ENCODE measurements around the gene HEPHL1.
"Not testable (repeated sequence)": the region's sequence is repeated elsewhere in the genome, so short reads cannot be mapped to it uniquely, and the experiment has no call there.

HEPHL1 gene

DNA sequence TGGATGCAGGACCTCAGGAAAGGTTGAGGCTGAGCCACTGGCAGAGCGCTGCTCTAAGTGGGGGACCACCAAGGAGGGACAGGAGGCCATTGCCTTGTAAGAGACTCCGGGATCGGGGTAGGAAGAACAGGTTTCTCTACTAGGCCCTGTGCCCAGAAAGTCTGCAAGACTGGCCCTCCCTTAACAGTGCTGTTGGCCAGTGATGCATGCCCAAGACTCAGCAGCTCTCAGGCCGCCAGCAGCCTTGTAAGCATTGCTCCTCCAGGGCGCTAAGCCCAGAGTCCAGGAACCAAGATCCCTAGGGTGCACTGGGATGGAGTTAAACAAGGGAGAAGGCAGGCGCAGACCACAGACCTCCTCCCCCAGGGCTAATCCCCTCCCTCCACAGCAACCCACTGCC lies 68.2 kb downstream of the HEPHL1 start:
- DNase-seq, result no peak

DNA sequence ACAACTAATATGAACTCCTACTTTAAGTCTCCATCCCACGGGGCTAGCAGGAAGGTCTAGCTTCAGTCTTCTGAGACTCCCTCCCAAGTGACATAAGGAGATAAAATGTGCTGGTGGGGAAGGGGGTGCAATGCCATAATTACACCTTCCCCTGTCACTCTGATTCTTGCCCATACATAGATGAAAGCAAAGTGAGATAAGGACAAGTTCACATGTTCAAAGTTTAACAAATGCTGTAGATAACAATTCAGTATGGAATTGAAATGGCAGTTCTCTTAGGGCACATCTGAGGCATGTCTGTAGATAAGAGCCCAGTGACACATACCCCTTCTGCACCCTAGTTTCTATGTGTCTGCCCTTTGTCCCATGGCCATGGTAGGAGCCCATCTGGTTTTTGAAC lies 69.2 kb downstream of the HEPHL1 start:
- DNase-seq, result no peak

DNA sequence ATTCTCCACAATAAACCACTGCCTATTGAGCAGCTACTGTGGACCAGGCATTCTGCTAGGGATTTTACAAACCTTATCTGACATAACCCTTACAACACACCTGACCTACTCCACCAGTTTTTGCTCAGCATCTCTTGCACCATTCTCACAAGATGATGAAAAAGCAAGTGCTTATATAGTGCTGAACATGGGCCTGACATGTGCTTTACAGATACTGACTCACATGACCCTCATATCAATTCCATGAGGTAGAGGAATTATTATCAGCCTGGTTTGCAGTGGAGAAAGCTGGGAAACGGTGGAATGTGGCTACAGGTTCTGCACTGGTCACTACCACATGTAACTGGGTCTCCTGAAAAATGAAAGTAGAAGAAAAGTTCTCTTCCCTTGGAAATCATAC lies 69.9 kb downstream of the HEPHL1 start:
- DNase-seq, result no peak

DNA sequence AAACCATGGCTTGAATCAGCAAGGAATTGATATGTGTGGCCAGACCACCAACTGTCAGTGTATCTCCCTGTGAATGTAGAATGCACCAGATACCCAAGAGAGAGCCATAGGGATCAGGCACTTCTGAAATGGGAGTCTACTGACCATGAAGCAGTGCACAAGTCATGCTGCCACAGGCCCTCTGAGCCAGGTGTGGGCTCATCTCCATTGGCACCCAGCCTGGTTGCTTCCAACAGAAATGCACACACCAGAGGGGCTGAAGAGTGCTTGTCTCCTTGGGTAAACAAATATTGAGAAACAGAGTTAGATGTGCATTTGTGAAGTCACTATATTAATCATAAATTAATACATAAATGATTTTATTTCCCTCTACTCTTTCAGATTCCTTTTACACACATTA lies 79.1 kb downstream of the HEPHL1 start:
- no peak for DNase-seq

DNA sequence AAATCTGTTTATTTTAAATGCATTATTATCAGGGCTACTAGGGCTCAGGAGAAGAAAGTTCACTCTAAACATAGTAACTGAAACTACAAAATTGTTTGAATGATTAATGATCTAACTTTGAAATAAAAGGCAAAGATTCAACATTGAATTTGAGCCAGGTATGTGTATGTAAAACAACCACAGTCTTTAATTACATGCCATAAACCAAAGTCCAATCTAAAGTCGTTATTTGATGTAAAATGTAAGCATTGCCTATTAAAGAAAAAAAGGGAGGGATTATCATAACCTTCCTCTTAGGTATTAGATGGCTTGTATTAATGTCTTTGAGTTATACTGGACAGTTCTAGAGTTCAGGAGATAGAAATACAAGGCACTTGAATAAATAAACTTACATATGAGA lies 82.3 kb downstream of the HEPHL1 start:
- no peak for DNase-seq

DNA sequence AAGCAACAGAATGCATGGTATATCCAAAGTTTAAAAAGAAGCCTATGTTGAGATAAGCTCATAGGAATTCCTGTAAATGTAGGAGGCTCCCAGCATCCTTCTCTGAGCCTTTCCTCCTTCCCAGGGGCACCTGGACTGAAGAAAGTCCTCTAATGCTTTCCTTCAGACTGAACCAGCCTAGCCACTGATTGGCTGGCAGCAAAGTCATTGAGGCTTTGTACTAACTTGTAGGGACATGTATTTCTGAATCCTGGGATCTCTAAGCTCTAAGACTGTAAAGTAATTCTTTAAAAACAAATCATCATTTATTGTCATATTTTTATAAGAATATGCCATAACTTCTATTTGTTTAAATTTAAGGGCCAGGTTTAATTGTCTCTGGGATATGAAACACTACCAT lies 83.6 kb downstream of the HEPHL1 start:
- DNase-seq, result no peak

DNA sequence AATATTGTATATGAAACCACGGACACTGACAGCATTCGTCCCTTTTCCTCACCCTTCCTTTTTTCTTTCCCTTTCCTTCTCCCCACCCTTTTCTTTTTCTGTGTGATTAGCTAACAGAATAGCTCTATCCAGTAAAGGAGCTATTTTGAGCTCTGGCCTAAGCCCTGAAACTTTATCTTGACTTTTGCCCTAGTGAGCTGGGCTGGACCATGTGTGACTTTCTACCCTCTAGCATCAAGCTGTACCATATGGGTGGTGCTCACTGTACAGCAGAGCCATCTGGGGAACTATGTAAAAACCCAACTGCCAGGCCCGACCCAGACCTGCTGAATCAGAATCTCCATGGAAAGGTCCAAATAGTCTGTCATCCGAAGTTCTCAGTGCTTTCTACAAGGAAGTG lies 85.6 kb downstream of the HEPHL1 start:
- DNase-seq, result no peak

DNA sequence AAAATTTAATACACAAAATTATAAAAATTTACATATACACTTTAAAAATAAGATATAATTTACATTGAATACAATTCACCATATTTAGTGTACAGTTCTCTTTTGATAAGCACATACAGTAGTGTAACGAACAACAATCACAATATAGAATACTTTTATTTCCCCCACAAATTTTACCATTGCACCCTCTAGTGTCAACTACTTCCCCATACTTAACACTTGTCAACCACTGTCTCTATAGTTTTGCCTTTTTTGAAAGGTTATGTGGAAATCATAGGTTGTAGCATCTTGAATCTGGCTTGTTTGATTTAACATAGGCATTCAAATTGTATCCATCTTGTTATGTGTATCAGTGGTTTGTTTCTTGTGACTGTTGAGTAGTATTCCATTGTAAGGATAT lies 86.2 kb downstream of the HEPHL1 start:
- no peak for DNase-seq

DNA sequence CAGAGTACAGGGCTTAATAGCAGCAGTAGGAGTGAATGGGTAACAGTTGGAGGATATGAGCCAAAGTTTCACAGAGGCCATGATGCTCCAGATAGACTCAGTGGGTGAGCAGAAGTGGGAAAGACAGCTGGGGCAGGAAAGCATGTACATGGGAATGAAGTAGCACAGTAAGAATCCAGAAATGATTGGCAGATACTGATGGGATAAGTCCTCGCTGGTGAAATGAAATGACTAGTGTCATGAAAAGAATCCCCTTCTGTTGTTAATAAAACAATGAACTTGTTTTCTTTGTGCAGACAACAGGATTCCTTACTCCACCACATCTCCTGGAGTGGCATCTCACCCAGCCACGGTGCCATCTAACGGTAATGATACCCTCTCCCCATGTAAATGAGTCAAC lies 90.1 kb downstream of the HEPHL1 start:
- DNase-seq, result no peak

DNA sequence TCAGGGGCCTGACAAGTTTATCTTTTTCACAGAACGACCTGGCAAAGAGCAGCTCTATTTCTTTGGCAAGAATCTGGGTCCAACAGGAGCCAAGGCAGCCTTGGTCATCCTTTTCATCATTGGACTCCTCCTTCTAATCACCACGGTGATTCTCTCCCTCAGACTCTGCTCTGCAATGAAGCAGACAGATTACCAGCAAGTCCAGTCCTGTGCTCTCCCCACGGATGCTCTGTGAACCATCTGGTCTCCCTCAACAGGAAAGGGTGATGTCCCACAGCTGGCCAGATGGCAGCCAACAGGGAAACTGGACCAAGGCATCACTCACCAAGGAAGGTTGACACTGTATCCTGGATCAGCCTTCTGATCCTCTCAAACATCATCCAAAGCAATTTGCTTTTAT lies 90.5 kb downstream of the HEPHL1 start:
- DNase-seq, result no peak

DNA sequence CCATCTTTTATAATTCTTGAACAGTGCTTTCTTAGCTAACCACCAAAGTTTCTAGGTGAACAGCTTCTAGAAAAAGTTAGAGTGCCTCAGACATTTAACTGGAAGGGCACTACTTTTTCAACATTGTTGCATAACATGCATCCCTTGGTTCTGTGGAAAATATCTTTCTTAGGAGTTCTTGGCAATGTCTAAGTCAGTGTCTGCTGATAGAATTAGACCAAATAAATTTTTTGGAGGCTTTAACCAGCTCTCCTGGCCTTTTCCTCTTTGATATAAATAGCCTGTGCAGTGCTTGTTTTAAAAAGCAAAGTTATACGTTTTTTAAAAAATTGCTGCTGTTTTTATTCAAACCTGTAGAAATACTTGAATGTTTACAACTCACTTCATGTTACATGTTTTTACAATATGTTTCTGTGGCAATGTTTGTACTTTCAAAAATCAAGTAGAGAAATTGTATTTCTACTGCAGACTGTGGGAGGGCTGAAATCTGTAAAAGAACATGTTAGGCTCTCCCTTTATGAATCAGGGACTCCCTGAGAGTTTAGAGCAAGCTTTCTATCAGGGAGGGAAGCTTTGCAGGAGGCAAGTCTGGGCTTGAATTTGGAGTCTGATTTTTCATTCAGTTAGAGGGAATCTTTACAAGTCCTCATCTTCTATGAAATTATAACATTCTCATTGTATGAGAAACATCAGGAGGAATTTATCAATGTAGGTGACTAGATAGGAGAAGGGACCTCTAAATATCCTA lies 91.2 kb downstream of the HEPHL1 start:
- no peak for DNase-seq

DNA sequence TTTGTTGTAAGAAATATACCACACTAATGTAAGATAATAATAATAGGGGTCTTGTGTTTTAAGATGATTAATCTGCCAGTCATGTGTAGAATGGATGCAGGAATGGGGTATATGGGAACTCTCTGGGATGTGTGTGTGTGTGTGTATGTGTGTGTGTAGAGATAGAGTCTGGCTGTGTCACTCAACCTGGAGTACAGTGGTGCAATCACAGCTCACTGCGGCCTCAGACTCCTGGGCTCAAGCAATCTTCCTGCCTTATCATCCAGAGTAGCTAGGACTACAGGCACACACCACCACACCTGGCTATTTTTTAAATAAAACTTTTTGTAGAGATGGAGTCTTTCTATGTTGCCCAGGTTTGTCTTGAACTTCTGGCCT lies 96.0 kb downstream of the HEPHL1 start:
- no peak for DNase-seq

DNA sequence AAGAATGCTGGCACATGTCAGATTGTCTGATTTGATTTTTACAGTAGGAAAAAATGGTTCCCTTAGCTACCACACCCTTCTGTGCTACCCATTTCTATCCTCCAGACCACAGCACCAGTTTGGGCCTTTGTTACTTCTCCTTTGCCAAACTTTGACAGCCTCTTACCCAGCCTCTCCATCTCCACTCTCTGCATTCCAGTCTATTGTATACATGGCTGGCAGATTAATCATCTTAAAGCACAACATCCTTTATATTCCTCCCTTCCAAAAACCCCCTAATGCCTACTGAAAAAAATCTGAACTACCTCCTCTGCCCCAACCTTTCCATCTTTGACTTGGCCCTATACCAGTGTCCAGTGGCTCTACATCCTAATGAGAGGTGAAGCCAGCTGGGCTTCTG lies 96.7 kb downstream of the HEPHL1 start:
- no peak for DNase-seq

DNA sequence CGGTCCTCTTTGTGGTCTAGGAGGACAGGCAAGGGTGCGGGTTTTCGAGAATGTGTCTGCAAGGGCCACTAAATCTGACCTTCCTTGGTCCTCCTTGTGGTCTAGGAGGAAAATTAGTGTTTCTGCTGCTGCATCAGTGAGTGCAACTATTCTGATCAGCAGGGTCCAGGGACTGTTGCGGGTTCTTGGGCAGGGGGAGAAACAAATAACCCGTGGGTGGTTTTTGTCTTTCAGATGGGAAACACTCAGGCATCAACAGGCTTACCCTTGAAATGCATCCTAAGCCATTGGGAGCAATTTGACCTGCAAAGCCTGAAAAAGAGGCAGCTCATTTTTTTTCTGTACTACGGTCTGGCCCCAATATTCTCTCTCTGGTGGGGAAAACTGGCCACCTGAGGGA lies 98.5 kb downstream of the HEPHL1 start:
- not testable (repeated sequence) for DNase-seq

DNA sequence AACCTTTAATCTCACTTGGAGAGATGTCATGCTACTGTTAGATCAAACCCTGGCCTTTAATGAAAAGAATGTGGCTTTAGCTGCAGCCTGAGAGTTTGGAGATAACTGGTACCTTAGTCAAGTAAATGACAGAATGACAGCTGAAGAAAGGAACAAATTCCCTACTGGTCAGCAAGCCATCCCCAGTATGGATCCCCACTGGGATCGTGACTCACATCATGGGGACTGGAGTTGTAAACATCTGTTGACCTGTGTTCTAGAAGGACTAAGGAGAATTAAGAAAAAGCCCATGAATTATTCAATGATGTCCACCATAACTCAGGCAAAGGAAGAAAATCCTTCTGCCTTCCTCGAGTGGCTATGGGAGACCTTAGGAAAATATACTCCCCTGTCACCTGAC lies 99.4 kb downstream of the HEPHL1 start:
- not testable (repeated sequence) for DNase-seq

DNA sequence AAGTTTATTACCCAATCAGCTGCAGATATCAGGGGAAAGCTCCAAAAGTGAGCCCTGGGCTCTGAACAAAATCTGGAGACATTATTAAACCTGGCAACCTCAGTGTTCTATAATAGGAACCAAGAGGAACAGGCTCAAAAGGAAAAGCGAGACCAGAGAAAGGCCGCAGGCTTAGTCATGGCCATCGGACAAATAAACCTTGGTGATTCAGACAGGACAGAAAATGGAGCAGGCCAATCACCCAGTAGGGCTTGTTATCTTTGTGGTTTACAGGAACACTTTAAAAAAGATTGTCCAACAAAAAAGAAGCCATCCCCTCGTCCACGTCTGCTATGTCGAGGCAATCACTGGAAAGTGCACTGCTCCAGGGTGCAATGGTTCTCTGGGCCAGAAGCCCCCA lies 99.8 kb downstream of the HEPHL1 start:
- no peak for DNase-seq

DNA sequence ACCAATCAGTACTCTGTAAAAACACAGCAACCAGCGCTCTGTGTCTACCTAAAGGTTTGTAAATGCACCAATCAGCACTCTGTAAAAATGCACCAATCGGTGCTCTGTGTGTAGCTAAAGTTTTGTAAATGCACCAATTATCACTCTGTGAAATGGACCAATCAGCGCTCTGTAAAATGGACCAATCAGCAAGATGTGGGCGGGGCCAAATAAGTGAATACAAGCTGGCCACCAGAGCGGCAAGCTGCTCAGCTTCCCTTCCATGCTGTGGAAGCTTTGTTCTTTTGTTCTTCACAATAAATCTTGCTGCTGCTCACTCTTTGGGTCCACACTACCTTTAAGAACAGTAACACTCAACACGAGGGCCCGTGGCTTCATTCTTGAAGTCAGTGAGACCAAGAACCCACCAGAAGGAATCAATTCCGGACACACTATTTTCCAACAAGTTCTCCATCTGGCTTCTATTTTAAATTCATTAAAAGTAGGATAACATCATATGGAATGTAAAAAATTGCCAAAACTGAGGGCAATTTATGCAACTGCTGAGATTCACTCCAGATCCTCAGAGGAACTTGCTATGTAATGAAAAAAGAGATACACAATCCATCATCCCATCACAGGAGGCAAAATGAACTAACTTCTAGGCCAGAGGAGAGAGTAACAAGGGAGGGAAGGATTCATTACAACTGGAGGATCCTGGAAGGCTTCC lies 104.4 kb downstream of the HEPHL1 start:
- DNase-seq, result no peak

DNA sequence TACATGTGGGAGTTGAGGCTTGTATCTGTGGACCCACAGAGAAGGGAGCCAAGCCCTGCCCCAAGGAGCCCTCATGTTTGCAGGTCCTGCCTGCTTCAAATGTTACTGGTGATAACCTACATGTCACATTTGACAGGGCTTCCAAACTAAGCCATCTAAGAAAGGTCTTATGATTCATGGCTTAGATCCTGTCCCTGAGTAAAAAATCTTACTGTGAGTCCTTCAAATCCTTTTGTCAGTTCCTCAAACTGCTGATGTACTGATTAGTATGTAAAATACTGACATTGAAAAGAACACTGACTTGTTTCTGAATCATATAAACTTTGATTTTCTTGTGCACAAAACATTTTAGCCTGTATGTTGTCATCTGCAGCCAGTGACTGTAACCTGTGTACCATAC lies 106.5 kb downstream of the HEPHL1 start:
- no peak for DNase-seq

DNA sequence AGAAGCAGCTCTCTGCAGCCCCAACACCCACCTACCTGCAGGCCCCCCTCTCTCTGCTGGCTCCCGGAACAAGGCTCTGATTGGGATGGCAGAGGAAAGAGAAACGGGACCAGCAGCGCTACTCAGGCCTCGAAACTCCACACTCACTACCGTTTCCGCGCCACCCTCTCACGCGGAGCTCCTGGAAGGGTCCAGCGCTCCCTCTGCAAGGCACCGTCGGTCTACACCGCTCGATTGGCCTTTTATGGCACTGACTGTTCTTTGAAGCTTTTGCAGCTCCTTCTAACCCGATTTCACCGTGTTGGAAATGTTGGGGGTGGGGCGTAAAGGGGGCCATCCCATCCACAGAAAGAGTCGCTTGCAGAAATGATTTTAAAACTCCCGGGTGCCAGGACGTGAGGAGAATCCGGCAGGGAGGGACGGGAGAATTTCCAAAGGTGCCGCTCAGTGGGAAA lies 107.2 kb downstream of the HEPHL1 start:
- DNase-seq, result peak in 1 of 2 experiments; percentile 52

DNA sequence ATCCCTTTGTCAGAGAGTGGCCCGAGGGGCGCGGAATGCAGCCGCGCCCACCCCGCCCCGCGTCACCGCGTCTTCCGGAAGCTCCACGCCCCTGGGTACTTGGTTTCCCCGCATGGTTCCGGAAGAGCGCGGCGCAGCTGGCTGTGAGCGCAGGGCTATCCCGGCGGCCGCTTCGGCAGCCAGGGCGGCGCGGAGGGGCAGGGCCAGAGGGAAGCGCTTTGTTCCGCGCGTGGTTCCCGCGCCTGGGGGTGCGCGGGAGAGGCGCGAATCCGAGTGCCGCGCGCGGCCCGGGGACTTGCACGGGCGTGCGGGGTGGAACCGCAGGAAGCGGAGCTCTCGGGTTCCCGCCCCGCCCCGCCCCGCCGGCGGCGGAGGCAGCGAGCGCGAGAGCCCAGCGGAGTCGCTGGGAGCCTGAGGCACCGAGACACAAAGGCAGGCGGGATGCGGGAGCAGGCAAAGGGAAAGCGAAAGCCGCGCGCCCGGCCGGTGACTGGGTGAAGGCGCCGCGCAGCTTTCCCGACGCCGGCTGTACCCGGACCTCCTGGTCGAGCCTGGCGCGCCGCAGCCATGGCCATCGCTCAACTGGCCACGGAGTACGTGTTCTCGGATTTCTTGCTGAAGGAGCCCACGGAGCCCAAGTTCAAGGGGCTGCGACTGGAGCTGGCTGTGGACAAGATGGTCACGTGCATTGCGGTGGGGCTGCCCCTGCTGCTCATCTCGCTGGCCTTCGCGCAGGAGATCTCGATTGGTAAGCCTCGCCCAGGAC lies 107.8 kb downstream of the HEPHL1 start, which contains the start of gene PANX1:
Gene PANX1, plus strand, starts transcription at position 96 of the 766 bp plus-strand sequence. Its CDS starts 472 bp downstream, at position 568.
- peak; percentile 70 to 82 for DNase-seq

DNA sequence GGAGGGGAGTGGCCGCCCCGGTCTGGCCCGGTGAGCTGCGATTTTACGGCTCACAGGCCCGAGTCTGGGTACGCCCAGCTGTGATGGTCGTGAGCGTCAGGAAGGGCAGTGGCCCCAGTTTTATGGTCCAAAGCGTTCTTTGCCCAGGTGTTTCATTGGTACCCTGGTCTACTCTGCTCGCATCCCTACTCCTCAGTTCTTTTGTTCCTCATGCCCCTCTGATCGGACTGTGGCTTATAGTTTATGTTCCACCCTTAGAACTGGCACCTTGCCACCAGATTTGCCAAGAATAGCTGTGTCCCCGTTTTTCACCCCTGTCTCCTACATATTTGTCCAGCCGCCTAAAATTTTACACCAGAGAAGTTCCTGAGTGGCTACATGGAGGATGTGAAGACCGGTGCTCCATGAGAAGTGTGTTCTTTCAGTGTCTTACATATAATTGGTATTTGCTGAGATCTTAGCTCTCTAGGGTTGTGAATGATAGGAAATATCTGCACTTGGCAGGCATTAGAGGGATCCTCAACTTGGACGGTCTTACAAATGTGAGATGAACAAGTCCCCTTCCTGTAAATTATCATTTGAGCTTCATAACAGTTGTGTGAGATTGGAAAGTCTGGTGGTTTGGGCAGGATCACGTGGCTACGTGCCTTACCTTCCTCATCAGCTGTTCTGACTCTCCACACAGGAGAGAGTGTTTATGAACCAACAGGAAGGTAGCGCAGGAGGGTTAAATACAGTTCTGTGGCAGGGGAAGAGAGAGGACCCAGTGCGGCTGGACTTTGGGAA lies 108.6 kb downstream of the HEPHL1 start:
- DNase-seq, result no peak

DNA sequence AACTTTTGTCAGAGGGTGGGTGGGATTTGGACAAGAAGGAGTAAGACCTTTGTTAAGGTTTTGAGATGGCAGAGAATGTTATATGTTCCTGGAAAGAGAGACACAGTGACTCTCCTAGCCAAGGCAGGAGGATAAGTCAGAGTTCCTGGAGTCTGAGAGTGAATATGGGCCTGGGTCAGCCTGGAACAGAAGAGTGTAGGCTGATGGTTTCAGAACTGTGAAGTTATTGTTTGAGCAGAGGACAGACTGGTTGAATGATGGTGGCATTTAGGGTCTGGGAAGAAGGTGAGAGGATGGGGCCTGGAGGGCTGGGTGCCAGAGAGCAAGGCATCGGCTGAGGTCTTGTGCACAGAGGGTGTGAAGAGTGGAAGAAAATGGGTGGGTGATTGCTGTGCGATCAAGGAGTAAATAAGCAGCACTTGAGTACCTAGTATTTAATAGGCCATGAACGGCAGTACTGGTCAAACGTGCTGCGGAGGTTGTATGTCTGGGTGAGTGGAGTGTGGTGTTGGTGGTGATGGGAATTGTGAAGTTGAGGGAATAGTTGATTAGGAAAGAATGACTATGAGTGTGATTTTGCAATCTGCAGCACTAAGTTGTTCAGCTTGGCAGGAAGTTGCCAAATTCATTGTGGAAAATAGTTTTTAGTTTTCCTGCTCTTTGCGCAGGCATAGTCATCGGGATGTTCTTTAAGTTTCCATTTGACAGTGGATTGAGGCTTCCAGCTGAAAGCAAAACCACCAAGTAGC lies 109.3 kb downstream of the HEPHL1 start:
- DNase-seq, result no peak
